Islet of Langerhans (tissue), 1 donor: ENCODE measurements around the gene CD33.
"Not testable (repeated sequence)": the region's sequence is repeated elsewhere in the genome, so short reads cannot be mapped to it uniquely, and the experiment has no call there.

ENCODE experiments used
- FAIRE-seq: peaks from one replicate; lab custom pipeline; 2011; peaks lifted over from hg19 to GRCh38; lab: Jason Lieb, UNC

CD33 gene

GRCh38 chr19:51224898-51225393, at the start of gene CD33:
Gene CD33, plus strand, starts transcription at chr19:51225080. Its CDS starts 39 bp downstream, at chr19:51225119.
- not testable (repeated sequence) for FAIRE-seq

GRCh38 chr19:51179256-51179655, 45.6 kb upstream of the CD33 start:
- no peak for FAIRE-seq

GRCh38 chr19:51181377-51181912, 43.4 kb upstream of the CD33 start:
- FAIRE-seq, result no peak

- no peak for FAIRE-seq
Measured at GRCh38 chr19:51181913-51182419, 42.9 kb upstream of the CD33 start.

- no peak for FAIRE-seq
Measured at GRCh38 chr19:51183629-51184028, 41.3 kb upstream of the CD33 start.

GRCh38 chr19:51185069-51185867, 39.6 kb upstream of the CD33 start:
- no peak for FAIRE-seq

- no peak for FAIRE-seq
Measured at GRCh38 chr19:51185868-51186215, 39.0 kb upstream of the CD33 start.

GRCh38 chr19:51186323-51186722, 38.6 kb upstream of the CD33 start:
- FAIRE-seq, result no peak

- FAIRE-seq, result no peak
Measured at GRCh38 chr19:51187395-51188226, 37.3 kb upstream of the CD33 start.

- FAIRE-seq, result no peak
Measured at GRCh38 chr19:51188227-51188559, 36.7 kb upstream of the CD33 start.

- FAIRE-seq, result no peak
Measured at GRCh38 chr19:51192689-51193088, 32.2 kb upstream of the CD33 start.

- no peak for FAIRE-seq
Measured at GRCh38 chr19:51194527-51195315, 30.2 kb upstream of the CD33 start.

- FAIRE-seq, result no peak
Measured at GRCh38 chr19:51195316-51195586, 29.6 kb upstream of the CD33 start.

GRCh38 chr19:51195616-51196015, 29.3 kb upstream of the CD33 start:
- no peak for FAIRE-seq

- FAIRE-seq, result no peak
Measured at GRCh38 chr19:51196181-51196580, 28.7 kb upstream of the CD33 start.

- FAIRE-seq, result no peak
Measured at GRCh38 chr19:51198641-51199040, 26.2 kb upstream of the CD33 start.

GRCh38 chr19:51200071-51200666, 24.7 kb upstream of the CD33 start:
- no peak for FAIRE-seq

- FAIRE-seq, result no peak
Measured at GRCh38 chr19:51201712-51202111, 23.2 kb upstream of the CD33 start.

GRCh38 chr19:51203916-51204315, 21.0 kb upstream of the CD33 start:
- FAIRE-seq, result no peak

- no peak for FAIRE-seq
Measured at GRCh38 chr19:51204321-51204720, 20.6 kb upstream of the CD33 start.

GRCh38 chr19:51207747-51208146, 17.1 kb upstream of the CD33 start:
- no peak for FAIRE-seq

- FAIRE-seq, result no peak
Measured at GRCh38 chr19:51210191-51210784, 14.6 kb upstream of the CD33 start.
